CD4-positive, alpha-beta T cell treated with Interleukin-17A for 1 hour (primary cell): ENCODE data around the gene SCRG1.

Experiments
- DNase-seq: peaks from one replicate; pipeline ENCODE4 v3.0.0-alpha.2; 2020

The SCRG1 gene

DNA sequence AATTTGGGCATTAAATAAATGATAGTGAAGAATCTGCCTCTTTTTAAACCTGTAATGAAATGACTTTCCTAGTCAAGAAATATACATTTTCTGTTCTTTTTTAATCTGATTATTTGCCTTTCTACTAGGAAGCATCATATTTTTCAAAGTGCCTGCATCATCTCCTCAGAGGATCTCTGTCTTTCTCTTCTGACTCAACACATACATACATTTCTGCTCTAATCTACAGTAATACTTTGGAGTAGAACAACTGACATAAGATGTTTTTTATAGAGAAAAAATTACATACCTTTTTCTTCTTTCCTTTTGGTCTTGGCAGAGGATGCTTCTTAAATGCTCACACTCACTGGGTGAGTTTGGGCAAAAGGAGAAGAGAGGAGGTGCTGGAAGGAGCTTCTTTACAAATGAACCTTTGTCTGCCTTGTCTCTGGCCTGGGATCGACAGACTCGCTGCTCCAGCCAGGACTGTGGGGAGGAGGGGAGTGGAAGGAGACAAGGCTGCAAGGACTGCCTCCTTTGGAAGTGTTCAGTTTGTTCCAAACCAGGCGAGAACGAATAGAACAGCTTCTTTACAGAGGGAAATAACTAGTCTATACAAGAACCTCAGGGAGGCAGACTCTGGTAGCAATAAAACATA lies at the start of gene SCRG1:
SCRG1 (minus strand) TSS at position 338 of the 637 bp plus-strand sequence. CDS start 7,702 bp downstream, outside the sequence.
- DNase-seq: no peak

DNA sequence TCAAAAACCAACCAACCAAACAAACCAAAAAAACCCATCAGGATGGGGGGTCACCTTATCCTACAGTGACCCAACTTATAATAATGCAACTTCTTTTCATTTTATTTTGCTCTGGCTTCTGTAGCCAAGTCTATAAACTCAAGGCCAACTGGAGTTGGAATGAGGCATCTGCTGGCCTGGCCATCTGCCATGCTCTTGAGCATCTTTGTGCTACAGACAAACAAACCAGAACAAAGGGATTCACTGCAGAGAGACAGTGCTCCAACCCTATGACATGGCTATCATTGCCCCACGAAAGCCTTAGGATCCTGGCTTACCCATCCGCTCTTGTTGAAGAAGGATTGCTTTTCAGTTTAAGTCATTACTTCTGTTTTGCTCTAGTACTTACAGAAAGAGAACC lies 49.2 kb upstream of the SCRG1 start:
- no peak for DNase-seq

DNA sequence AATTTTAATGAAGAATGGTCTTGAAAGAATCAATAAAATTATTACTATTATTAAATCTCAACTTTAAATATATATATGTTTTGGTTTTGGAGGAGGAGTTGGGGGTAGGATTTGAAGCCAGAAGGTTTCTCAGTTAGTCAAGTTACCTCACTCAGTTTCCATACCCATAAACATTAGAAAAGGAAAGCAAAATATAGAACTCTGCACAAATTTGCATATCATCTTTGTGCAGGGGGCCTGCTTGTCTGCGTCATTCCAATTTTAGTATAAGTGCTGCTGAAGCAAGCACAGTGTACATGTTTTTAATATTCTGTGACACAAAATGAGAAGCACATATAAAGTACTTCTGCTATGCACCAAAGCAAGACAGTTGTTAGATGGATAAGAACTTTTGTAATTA lies 47.5 kb upstream of the SCRG1 start:
- no peak for DNase-seq

DNA sequence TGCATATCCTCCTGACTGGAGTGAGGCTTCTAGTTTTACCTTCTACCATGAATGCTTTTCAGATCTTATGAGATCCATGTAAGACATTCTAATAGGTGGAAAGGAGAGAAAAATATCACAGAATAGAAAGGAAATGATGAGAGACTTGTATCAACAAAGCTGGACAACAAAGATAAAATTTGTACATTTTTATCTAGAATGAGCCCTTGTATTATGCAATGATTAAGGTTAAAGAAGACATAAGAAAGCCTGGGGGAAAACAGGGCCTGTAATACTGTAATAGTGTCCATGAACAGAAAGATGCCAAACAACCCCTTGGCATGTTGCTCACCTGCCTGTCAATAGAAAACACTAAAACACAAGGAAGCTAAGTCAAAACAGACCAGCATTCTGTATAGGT lies 44.2 kb upstream of the SCRG1 start:
- DNase-seq: no peak

DNA sequence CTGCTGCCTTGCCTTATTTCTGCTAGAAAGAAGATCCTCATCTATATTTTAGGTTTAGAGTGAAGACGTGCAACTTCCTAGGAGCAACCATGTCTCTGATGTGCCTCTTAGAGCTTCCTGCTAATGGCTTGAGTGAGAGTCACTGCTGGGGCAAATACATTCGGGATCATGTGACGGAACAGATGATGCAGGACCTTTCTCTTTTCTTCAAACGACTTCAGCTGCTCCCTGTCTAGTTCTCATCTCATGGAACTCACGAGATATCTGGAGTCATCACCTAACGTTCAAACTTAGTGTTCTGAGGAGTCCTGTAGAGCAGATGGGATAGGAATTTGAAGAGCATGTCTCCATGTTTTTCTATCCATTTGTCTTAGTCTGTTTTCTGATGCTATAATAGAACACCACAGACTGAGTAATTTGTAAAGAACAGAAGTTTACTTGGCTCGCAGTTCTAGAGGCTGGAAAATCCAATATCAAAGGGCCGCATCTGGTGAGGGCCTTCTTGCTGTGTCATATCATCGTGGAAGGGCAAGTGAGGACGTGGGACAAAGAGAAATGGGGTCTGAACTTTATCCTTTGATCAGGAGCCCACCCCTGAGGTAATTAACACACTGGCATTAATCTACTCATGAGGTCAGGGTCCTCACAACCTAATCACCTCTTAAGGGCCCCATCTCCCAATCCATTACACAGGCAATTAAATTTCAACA lies 43.5 kb upstream of the SCRG1 start:
- DNase-seq: no peak

DNA sequence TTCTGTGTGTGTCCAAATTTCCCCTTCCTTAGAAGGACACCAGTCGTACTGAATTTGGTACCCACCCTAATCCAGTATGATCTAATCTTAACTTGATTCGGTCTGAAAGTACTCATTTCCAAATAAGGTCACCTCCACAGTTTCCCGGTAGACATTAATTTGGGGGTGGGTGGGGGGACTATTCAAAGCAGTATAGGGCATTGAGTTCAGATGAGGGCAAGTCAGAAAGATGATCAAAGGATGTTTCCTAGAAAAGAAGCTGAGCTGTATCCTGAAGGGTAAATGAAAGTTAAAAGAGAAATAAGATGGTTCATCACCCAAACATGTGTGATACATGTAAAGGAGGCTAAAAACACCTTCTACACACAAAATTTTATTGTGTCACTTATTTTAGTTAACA lies 42.0 kb upstream of the SCRG1 start:
- DNase-seq: no peak

DNA sequence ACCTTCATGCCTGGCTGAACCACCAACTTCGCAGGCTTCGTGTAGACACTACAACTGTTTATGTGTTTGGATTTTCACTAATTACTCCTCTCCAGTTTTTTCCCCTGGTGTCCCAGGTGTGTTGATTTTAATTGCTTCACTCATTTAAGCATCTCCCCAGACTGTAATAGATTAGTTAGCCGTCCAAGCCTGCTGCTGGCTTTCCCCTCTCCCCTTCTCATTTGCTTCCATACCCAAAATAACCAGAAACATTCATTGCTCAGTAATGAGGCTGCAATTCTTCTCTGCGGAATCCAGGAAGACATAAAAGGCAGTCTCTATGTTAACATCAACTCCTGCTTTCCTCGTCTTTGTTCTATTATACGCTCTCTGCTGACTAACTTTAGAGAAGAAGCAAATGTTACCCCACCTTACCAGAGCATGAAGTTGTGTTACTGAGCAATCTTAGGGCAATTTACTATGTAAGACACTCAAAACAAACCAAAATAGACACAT lies 37.9 kb upstream of the SCRG1 start:
- no peak for DNase-seq

DNA sequence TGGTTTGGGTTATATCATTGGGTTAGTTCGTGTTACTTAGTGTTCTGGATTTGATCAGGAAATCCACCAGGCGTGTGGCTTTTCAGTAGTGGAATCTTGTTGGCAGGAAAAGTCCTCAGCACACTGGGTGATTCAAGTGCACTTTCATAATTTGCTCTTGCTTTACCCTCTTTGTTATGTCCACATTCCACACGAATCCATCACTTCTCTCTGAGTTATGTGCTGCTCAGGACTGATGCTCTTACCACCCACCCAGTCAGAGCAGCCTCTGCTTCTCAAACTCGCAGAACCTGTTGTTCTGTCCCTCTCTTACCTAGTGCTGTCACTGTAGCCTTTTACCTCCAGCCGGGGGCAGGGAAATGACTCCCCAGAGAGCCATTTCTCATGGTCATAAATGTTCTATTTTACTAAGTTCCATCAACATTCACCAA lies 37.2 kb upstream of the SCRG1 start:
- DNase-seq: no peak

DNA sequence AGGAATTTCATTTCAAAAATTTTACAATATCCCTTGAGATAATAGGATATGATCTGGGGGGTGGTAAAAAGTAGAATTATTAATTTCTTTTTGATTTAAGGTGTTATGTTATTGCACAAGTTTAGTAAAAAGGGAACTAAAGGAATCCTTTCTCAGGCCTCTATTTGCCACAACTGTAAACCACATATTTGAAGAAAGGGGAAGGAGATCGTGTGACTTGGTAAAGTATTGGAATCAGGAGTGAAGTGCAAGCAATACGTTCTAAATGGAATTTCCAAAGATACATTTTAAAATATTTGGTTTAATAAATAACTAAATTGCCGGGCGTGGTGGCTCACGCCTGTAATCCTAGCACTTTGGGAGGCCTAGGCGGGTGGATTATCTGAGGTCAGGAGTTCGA lies 35.3 kb upstream of the SCRG1 start:
- peak; percentile 6 for DNase-seq

DNA sequence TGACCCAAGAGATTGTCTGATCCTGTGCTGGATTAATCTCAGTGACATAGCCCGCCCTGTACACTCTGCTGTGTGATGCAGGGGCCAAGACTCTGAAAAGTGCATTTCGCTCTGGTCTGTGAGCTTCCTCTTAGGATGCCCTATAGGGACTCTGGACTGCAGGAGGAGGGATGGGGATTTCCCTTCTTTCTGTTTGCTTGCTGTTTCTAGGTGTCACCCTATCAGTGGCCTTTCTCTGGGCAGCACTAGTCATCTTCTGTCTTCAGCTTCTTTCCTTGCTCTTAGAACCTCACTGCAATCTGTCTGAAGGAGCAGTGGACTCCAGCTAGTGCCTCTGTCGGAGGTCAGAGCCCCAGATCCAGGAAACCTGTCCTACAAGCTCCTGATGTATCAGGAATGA lies 34.5 kb upstream of the SCRG1 start:
- no peak for DNase-seq

DNA sequence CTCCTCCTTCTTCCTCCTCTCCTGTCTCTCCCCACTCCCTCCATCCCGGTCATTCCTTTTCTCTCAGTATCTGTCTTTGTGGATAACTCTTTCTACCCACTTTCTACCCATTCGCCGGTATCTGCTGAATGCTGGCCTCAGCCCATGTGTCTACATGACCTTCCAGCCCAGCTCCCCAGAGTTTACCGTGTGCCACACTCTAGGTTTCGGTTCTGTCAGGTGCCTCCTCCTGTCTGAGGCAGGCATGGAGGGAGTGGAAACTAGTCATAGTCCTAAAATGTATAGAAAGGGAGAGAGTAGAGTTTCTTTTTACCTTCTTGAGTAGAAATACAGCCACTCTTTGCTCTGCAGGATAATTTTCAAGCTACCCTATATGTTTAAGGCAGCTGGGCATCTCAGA lies 33.5 kb upstream of the SCRG1 start:
- no peak for DNase-seq

DNA sequence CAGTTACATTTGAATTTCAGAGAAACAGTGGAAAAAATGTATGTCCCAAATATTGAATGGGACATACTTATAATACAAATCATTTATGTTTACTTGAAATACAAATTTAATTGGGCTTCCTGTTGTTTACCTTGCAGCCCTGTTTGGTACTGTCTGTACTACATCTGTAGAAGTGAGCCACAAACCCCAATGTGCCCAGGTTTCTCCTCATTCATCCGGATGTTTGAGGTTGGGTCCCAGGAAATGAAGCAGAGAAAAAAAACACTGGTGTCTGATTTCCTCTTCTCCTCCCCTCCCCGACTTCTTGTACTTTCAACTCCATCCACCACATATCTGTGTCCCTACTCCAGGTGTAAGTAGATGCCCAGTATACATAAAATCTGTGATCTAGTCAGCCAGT lies 27.1 kb upstream of the SCRG1 start:
- DNase-seq: peak; percentile 34

DNA sequence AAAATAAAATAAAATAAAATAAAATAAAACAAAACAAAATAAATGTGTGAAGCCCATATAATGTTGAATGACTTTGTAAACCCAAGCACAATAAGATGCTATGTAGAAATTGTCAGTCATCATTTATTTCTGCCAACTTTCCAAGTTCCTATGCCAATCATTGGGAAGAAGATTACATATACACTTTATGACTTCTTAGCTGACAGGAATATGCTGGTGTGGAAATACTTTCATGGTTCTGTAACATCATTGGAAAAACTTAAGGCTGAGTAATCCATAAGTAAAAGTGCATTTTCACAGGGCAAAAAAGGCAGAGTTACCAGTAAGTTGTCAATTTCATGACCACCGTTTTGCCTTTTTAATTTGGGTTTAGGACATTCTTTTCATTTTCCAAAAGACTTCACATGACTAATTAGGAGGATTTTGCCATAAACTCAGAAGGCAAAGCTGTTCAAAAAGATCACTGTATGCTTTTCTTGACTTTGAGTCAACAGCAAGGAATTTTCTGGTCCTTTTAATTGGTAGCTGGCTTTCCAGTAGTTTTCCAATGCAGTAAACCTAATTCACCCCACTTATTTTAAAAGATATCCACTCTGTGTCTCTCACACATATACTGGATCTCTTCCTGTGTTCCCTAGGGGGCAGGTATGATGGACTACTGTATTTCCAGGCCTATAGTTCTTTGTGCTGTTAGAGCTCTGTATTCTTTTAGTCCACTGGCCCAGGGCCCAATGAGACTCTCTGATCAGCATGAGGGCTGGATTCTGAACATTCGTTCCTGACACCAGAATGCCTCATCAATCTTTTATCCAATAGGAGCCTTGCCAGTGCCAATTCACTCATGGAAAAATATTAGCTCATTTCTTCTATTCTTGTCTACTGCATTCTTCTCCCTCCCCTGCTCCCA lies 26.2 kb upstream of the SCRG1 start:
- no peak for DNase-seq

DNA sequence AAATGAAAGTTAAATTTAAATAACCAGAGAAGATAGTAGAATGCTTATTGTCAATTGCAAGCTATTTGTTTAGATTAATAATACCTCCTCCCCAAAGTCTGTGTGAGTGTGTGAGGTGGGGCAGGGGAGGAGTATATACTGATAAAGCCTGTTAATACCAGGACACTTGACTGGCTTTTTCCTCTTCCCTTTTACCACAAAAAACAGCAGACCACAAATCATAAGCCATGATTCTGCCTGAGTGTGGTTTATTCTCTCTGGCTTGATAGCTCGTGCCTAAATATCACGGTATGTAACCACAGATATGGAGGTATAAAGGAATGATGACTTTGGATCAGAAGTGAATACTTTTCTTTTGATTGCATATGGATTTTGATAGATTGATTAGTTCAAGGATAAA lies 21.9 kb upstream of the SCRG1 start:
- no peak for DNase-seq

DNA sequence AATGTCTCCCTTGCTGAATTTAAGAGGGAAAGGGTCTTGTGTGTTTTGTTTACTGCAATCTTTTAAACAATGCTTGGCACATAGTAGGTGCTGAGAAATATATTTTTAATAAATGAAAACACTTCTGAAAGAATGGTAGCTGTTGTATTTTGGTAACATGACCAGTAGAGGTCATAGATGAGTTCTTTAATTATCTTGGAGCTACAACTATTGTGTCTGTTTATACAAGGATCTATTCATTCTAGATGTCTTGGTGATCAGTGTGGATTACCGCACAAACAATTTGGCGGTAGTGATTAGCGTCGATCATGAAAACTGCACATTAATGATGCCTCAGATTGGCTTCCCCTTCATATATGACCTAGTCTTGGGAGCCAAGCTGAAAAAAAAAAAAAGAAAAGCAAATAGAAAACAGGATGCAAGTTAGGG lies 21.4 kb upstream of the SCRG1 start:
- DNase-seq: peak; percentile 48

DNA sequence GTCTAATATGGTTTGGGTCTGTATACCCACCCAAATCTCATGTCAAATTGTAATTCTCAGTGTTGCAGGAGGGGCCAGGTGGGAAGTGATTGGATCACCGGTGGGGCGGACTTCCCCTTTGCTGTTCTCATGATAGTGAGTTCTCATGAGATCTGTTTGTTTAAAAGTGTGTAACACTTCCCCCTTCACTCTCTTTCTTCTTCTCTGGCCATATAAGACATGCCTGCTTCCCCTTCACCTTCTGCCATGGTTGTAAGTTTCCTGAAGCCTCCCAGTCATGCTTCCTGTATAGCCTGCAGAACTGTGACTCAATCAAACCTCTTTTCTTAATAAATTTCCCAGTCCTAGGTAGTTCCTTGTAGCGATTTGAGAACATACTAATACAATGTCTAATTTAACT lies 19.7 kb upstream of the SCRG1 start:
- DNase-seq: no peak

DNA sequence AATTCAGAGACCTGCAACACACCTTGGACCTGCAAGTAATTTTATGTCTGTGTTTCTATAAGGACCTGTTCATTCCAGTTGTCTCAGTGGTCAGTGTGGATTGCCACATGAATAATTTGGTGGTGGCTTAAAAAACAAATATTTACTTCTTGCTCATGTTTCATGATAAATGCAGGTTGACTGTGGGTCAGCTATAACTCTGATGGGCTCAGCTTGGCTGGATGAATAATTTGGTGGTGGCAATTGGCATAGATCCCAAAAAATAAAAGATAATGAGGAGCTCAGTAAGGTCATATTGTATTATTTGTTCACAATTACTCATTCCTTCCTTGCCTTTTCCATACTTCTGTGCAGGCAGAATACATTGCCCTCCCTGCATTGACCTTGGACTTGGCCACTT lies 18.9 kb upstream of the SCRG1 start:
- DNase-seq: no peak

DNA sequence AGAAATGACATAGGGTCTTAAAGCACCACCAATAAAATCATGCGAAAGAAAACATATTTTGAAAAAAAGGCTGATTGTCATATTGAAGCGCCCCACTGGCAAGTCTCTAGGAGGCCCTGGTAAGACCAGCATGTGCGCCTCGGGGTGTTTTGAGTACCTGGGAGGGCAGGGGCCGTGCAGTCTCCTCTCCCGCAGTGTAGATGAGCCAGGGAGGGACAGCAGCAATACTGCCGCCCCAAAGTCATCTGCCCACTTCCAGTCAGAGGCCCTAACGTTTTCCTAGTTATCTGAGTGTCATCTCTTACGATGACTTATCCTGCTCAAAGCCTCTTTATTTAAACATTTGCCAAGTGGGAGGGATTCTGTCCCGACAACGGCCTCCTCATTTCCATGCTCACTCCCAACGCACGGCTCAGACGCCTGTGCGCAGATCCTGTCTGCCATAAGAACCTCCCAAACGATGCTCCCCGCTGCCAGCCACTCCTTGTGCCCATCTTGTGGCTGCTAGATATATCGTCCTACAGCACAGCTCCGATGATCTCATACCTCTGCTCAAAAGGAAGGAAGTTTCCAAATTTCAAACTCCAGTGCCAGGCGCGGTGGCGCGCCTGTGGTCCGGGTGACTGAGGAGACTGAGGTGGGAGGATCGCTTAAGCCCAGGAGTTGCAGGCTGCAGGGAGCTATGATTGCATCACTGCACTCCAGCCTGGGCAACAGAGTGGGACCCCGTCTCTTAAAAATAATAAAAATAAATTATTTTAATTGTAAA lies 17.2 kb upstream of the SCRG1 start:
- peak; percentile 12 for DNase-seq

DNA sequence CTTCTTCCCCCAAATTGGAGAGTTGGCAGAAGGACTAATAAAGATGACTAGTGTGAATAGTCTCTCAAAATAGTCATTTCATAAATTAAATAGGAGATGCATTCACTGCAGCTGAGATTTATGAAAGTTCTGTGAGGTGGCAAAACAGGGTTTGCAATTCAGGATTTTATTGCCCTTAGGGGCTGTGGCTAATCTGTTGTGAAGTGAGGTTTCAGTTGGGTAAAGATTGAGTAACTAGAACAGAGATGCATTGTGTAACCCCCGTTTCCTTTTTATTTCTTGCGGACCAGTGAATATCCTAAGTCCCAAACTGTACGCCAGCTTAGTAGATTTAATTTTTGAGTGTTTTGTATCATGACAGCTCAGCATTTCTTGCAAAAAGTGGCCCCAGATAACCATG lies 16.2 kb upstream of the SCRG1 start:
- no peak for DNase-seq

DNA sequence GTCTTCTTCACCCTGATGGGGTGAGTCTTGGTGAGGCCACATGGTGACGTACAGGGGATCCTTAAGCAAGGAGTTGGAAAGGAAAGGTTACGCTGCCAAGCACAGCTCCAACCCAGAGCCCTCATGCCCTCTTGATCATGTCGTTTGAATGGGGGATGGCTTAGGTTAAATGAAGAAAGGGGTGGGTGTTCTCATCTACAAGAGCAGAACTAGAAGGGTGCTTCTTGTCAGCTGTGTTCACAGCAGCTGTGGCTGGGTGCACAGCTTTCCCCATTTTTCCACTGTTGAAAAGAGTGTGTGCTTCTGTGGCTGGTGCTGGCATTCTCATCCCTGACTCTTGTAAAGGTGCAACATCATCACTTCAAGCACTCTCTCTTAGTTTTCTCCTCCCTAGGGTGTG lies 15.5 kb upstream of the SCRG1 start:
- DNase-seq: no peak

DNA sequence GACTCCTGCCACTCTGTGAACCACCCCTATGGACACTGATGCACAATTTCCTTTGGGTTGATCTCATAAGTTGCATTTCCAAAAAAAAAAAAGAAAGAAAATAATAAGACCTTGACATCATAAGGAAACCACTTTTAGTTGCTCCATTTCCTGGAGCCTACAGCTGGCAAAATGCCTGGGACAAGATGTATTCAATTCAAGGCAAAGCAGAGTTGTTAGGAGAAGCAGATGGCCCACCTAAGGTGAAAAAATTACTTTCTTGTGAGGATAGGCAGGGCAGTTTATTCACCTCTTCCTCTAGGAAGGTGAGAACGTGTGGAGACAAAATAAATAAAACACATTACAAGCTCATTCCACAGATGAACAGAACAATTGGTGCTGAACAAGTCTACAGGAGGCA lies 14.1 kb upstream of the SCRG1 start:
- no peak for DNase-seq

DNA sequence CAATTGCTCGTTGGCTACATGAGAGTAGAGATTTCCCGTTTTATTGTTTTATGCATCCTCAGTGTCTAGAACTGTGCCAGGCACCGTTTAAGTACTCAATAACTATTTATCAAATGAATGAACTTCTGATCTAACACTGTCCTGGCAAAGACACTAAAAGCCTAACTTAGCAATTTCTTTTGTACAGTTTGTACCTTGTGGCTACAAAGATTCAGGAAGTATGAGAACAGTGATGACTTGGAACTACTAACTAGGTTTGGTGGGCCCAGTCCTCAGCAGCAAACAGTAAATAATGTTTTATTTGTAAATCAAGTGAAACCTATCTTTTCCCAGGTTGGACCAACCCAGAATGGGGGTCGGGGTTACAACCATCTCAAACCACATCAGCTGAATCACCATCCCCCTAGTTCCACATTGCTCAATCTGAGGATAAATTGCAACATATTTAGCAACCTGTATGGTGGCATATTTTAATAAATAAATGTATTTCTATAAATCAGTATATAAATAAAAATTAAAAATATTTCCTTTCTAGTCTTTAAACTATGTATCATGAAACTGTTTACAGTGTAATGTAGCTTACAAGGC lies 12.3 kb upstream of the SCRG1 start:
- DNase-seq: no peak
